Nephron (organoid): ENCODE data around the gene DYNLT3.

Experiments
- H3K27ac Mint-ChIP-seq, 3 experiments: 2 replicates each; pipeline ENCODE4 v1.8.0; 2020; ENCODE audit warnings: mixed read lengths in 3 of 3, mild to moderate bottlenecking in 2 of 3, moderate library complexity in 1 of 3
- H3K27me3 Mint-ChIP-seq: 2 replicates; pipeline ENCODE4 v1.8.0; 2021; ENCODE audit warnings: low read depth, mild to moderate bottlenecking, moderate library complexity, mixed read lengths
- H3K36me3 Mint-ChIP-seq: 2 replicates; pipeline ENCODE4 v1.8.0; 2020; ENCODE audit warnings: low read depth, mixed read lengths
- H3K4me1 Mint-ChIP-seq: 2 replicates; pipeline ENCODE4 v1.8.0; 2020; ENCODE audit warnings: mixed read lengths
- H3K4me3 Mint-ChIP-seq, 3 experiments: 2 replicates each; pipeline ENCODE4 v1.8.0; 2020; ENCODE audit warnings: mild to moderate bottlenecking in 3 of 3, mixed read lengths in 3 of 3, moderate library complexity in 2 of 3
- H3K9me3 Mint-ChIP-seq: 2 replicates; pipeline ENCODE4 v1.8.0; 2020; ENCODE audit warnings: mixed read lengths
- TF ChIP-seq, protein P1 (sequence below), 3 experiments: fragments of 200-600 bp; sonication (generic); IDR thresholded peaks; one replicate each; pipeline ENCODE4 v1.5.0; 2021; ENCODE audit warnings: antibody characterized with exemption in 3 of 3; ENCODE audit not compliant: unreplicated experiment in 3 of 3

DYNLT3 gene

GRCh38 chrX:37846934-37847732, at the start of gene DYNLT3:
DYNLT3 (minus strand) TSS chrX:37847571; CDS start chrX:37847510, 61 bp downstream.
- TF ChIP-seq, protein P1, sequence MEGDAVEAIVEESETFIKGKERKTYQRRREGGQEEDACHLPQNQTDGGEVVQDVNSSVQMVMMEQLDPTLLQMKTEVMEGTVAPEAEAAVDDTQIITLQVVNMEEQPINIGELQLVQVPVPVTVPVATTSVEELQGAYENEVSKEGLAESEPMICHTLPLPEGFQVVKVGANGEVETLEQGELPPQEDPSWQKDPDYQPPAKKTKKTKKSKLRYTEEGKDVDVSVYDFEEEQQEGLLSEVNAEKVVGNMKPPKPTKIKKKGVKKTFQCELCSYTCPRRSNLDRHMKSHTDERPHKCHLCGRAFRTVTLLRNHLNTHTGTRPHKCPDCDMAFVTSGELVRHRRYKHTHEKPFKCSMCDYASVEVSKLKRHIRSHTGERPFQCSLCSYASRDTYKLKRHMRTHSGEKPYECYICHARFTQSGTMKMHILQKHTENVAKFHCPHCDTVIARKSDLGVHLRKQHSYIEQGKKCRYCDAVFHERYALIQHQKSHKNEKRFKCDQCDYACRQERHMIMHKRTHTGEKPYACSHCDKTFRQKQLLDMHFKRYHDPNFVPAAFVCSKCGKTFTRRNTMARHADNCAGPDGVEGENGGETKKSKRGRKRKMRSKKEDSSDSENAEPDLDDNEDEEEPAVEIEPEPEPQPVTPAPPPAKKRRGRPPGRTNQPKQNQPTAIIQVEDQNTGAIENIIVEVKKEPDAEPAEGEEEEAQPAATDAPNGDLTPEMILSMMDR (IDR thresholded peaks at IDR 0.05; ENCODE audit: unreplicated experiment in 3 of 3): no peak
- peaks cover 3% of the 10 kb centered on the region for H3K27me3 Mint-ChIP-seq
- H3K36me3 Mint-ChIP-seq: no peaks in the 10 kb centered on the region
- H3K9me3 Mint-ChIP-seq: peaks cover 2% of the 10 kb centered on the region
- H3K4me1 Mint-ChIP-seq: no peaks in the 10 kb centered on the region
- peak within 1 kb of the TSS; percentile 85 to 92 (median 91) for H3K4me3 Mint-ChIP-seq
- H3K27ac Mint-ChIP-seq: peak within 1 kb of the TSS; percentile 86 to 93 (median 87)

DNA sequence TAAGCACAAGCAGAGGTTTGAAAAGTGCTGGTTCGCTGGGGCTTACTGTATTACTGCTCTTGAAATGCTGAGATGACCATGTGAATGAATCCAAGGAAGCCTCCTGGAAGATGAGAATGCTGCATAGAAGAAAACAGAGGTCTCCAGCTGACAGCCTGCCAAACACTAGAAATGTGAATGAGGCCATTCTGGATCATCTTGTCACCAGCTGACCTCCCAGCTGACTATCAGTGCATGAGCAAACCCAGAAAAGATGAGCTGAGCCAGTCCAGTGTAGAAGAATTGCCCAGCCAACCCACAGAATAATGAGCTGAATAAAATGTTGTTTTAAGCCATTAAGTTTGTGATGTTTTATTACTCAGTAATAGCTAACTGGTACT, 49.1 kb upstream of the DYNLT3 start:
- no peak overlapping the region for H3K4me3 Mint-ChIP-seq
- no peaks in the 10 kb centered on the region for H3K27me3 Mint-ChIP-seq
- H3K4me1 Mint-ChIP-seq: peaks cover 4% of the 10 kb centered on the region
- H3K36me3 Mint-ChIP-seq: no peaks in the 10 kb centered on the region
- TF ChIP-seq, protein P1 (IDR thresholded peaks at IDR 0.05; ENCODE audit: unreplicated experiment in 3 of 3): no peak
- no peak overlapping the region for H3K27ac Mint-ChIP-seq
- H3K9me3 Mint-ChIP-seq: peaks cover 5% of the 10 kb centered on the region

- no peak overlapping the region for H3K4me3 Mint-ChIP-seq
- H3K27ac Mint-ChIP-seq: no peak overlapping the region
- peaks cover 4% of the 10 kb centered on the region for H3K4me1 Mint-ChIP-seq
- no peaks in the 10 kb centered on the region for H3K36me3 Mint-ChIP-seq
- TF ChIP-seq, protein P1 (IDR thresholded peaks at IDR 0.05; ENCODE audit: unreplicated experiment in 3 of 3): no peak
- H3K27me3 Mint-ChIP-seq: no peaks in the 10 kb centered on the region
- peaks cover 5% of the 10 kb centered on the region for H3K9me3 Mint-ChIP-seq
Observed at GRCh38 chrX:37895795-37896510, 48.6 kb upstream of the DYNLT3 start.

DNA sequence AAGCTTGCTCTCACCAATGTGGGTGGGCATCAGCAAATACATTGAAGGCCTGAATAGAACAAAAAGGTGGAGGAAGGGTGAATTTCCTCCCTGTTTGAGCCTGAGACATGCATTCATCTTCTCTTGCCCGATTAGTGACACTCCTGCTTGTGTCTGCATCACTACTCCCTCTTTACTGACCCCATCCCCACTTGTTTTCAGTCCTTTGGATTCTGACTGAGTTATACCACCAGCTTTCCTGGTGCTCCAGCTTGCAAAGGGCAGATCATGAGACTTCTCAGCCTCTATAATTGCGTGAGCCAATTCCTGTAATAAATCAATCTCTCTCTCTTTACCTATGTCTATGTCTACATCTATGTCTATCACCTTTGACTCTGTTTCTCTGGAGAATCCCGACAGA, 47.4 kb upstream of the DYNLT3 start:
- H3K27ac Mint-ChIP-seq: no peak overlapping the region
- TF ChIP-seq, protein P1 (IDR thresholded peaks at IDR 0.05; ENCODE audit: unreplicated experiment in 3 of 3): no peak
- peaks cover 4% of the 10 kb centered on the region for H3K4me1 Mint-ChIP-seq
- H3K27me3 Mint-ChIP-seq: no peaks in the 10 kb centered on the region
- H3K36me3 Mint-ChIP-seq: no peaks in the 10 kb centered on the region
- no peak overlapping the region for H3K4me3 Mint-ChIP-seq
- peaks cover 5% of the 10 kb centered on the region for H3K9me3 Mint-ChIP-seq

GRCh38 chrX:37888010-37888409, 40.6 kb upstream of the DYNLT3 start:
- H3K36me3 Mint-ChIP-seq: no peaks in the 10 kb centered on the region

More at GRCh38 chrX:37888010-37888409, 40.6 kb upstream of the DYNLT3 start:
- Mint-ChIP-seq H3K4me3 (no peak overlapping the region), H3K27ac (no peak overlapping the region), H3K27me3 (no peaks in the 10 kb centered on the region), H3K9me3 (peaks cover 5% of the 10 kb centered on the region), H3K4me1 (no peaks in the 10 kb centered on the region)
- TF ChIP-seq, protein P1 (IDR thresholded peaks at IDR 0.05; ENCODE audit: unreplicated experiment in 3 of 3): no peak
